ENCODE measurements around the gene B3GAT3. TPM values are rescaled to one million over a fixed set of nuclear protein-coding genes. Genes with fewer than 3 reads are reported as not detected.

B3GAT3 gene
- total and polyA plus RNA-seq, 10 of the 15 experiments (the other 5 are each of a cell fraction or from before 2014, with no cell fraction given) = 0.31 to 52.7 (median 29.8) TPM

DNA sequence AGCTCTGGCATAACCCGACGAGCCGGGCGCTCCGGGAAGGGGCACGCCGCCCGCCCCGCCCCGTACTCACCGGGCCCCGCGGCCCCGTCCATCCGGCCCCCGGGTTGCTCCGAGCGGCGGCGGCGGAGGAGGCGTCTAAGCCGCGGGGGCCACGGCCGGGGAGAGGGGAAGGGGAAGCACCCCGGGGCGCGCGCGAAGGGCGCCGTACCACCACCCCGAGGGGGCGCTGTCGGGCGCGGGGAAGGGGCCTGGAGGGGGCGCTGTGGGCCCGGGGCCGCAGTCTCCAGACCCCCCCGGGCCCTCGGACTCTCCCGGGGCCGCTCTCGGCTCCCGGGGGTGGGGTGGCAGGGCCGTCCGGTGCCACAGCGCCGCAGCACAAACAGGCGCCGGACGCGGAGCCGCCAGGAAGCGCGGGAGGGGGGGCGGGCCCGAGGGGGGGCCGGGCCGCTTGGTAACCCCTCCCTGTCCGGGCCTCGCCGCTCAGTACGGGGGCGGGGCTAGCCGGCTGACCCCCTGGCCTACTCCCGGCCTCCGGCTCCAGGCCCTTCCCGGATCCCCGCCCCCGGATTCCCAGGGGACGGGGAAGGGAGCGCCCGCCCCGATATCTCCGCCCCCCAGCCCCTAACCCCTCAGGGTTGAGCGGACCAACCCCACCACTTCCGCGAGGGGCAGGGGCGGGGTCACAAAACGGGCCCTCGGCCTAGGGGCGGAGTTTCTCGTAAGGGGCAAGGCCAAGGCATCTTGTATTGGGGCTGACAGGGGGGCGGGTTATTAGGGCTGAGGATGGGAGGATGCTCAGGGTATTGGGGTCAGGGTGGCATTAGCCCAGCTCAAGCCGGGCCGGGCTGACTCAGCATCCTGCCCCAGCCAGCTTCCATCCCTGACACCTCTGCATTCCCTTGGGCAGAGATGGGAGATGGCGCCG, 9.2 kb downstream of the B3GAT3 start, which contains the start of the genes EML3 and ROM1 (continued):
- TF ChIP-seq DPF2 (IDR thresholded peaks at IDR 0.05) (peak; percentile 83), ZNF217 (IDR thresholded peaks at IDR 0.05) (peak; percentile 59; the same call in 1 of the 2 replicates), ZSCAN29 (IDR thresholded peaks at IDR 0.05) (peak; percentile 44; the same call in 1 of the 2 replicates), IKZF1 (conservative IDR thresholded peaks at IDR 0.05) (peak; percentile 83), NFXL1 (IDR thresholded peaks at IDR 0.05; ENCODE audit: borderline replicate concordance) (no peak), SRF (IDR thresholded peaks at IDR 0.05; ENCODE audit: low read depth in 2 of 2, low read length in 2 of 2) (peak in 1 of 2 experiments; percentile 43; a peak in 1 of 4 replicates), NR2F1 (conservative IDR thresholded peaks at IDR 0.05) (peak; percentile 48; the same call in 1 of the 2 replicates), ZNF687 (IDR thresholded peaks at IDR 0.05) (peak; percentile 51), TCF12 (IDR thresholded peaks at IDR 0.05; ENCODE audit: low read depth, low read length) (peak; percentile 45; the same call in 1 of the 2 replicates), HDGF (IDR thresholded peaks at IDR 0.05) (peak; percentile 90), SMARCA5 (IDR thresholded peaks at IDR 0.05) (peak; percentile 99), LARP7 (IDR thresholded peaks at IDR 0.05) (peak; percentile 63), TCF3 (IDR thresholded peaks at IDR 0.05; ENCODE audit: borderline replicate concordance, insufficient read depth, low read depth, low read length) (0 out of 2 replicates have a peak, but pooled peaks have one; percentile 47), BHLHE40 (IDR thresholded peaks at IDR 0.05; ENCODE audit: borderline replicate concordance in 1 of 2, low read depth in 2 of 2, low read length in 1 of 2) (peak in 1 of 2 experiments; percentile 71; a peak in 2 of 4 replicates), CREB1 (IDR thresholded peaks at IDR 0.05; ENCODE audit: low read depth) (0 out of 2 replicates have a peak, but pooled peaks have one; percentile 1)
